ENCODE measurements around the gene LRRC1. TPM values are rescaled to one million over a fixed set of nuclear protein-coding genes. Genes with fewer than 3 reads are reported as not detected.

LRRC1 gene
- total and polyA plus RNA-seq, 2 donors (not counting 3 experiments of a cell fraction or from before 2014, with no cell fraction given): 5.6 to 11.7 TPM

DNA sequence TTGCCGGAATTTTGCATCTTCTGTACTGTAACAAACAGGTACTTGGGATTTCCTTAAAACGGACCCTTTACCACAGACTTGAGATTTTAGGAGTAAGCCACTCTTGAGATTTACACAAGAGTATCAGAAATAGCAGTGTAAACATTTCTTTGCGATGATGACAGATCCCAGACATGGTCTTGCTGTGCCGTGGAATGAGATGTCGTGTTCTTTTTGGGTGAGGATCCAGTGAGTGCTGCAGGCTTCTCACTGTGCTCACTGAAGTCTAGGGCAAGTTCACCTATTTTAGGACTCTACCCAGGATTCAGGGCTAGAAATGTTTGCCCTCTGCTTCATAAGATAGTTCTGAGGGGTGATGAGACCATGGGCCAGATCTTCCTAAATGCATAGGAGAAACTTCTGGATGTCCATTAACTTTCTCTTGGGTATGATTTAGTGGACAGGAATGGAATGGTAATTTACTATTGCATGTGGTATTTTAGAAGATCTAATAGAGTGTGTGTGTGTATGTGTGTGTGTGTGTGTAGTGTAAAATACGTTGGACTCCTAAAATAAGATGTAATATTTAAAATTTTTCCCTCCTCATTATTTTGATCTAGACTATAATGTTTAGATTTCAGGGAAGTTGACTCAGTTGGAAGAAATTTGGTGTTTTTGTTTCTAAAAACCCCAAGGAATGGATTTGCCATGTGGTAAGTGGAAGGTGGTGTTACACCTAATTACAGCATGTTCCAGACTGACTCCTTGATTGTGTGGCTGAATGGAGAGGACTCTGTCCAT is 8.5 kb downstream of the LRRC1 start:
- no peak for DNase-seq (ENCODE audit: low read depth, low spot score)
- intact Hi-C loops (cut with micrococcal nuclease) (no loop called here), dilution Hi-C loops (cut with MboI; ENCODE audit: extremely low pct_ligation_motif_present, low sequenced_read_pairs) (no loop called here)
- TF ChIP-seq POLR2AphosphoS5 (IDR thresholded peaks at IDR 0.05; ENCODE audit: insufficient read depth, low read depth, low read length) (no peak), MYC (IDR thresholded peaks at IDR 0.05; ENCODE audit: low read depth, low read length) (no peak), FOS (IDR thresholded peaks at IDR 0.05; ENCODE audit: borderline replicate concordance, insufficient read depth, low read length) (peak; percentile 17), GATA2 (IDR thresholded peaks at IDR 0.05; ENCODE audit: insufficient read depth, insufficient read length, low read depth, low read length) (no peak), JUN (IDR thresholded peaks at IDR 0.05; ENCODE audit: borderline replicate concordance, insufficient read depth, insufficient read length, low read depth) (no peak), EZH2 (IDR thresholded peaks at IDR 0.05; ENCODE audit: borderline replicate concordance, low read depth, low read length, severe bottlenecking) (no peak)
- TF ChIP-seq, protein P1, sequence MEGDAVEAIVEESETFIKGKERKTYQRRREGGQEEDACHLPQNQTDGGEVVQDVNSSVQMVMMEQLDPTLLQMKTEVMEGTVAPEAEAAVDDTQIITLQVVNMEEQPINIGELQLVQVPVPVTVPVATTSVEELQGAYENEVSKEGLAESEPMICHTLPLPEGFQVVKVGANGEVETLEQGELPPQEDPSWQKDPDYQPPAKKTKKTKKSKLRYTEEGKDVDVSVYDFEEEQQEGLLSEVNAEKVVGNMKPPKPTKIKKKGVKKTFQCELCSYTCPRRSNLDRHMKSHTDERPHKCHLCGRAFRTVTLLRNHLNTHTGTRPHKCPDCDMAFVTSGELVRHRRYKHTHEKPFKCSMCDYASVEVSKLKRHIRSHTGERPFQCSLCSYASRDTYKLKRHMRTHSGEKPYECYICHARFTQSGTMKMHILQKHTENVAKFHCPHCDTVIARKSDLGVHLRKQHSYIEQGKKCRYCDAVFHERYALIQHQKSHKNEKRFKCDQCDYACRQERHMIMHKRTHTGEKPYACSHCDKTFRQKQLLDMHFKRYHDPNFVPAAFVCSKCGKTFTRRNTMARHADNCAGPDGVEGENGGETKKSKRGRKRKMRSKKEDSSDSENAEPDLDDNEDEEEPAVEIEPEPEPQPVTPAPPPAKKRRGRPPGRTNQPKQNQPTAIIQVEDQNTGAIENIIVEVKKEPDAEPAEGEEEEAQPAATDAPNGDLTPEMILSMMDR (IDR thresholded peaks at IDR 0.05; ENCODE audit: extremely low read depth in 1 of 2, insufficient read depth in 1 of 2, low read depth in 1 of 2, low read length in 2 of 2): no peak
- Histone ChIP-seq H3K9me3 (replicated peaks; ENCODE audit: control insufficient read depth, insufficient read depth, low read length) (no peaks in the 10 kb centered on the region), H2AFZ (ENCODE audit: low read depth, low read length) (no peak overlapping the region), H3K9ac (replicated peaks; ENCODE audit: extremely low read depth, insufficient read depth, low read length) (no peak overlapping the region), H3K27ac (ENCODE audit: insufficient read depth, low read depth, low read length) (no peak overlapping the region), H3K79me2 (ENCODE audit: control insufficient read depth, insufficient read depth, low read length) (peaks cover 19% of the 10 kb centered on the region), H3K9me1 (replicated peaks; ENCODE audit: control insufficient read depth, extremely low read depth, insufficient read depth, low read length) (no peaks in the 10 kb centered on the region), H3K27me3 (ENCODE audit: control insufficient read depth in 2 of 2, insufficient read depth in 2 of 2, low read length in 2 of 2) (no peaks in the 10 kb centered on the region), H4K20me1 (replicated peaks; ENCODE audit: control insufficient read depth, extremely low read depth, insufficient read depth, low read length) (no peaks in the 10 kb centered on the region), H3K4me1 (ENCODE audit: control insufficient read depth, extremely low read depth, insufficient read depth, low read length) (peaks cover 7% of the 10 kb centered on the region), H3K4me3 (replicated peaks in 1 of 3; ENCODE audit: insufficient read depth in 1 of 3, low read depth in 1 of 3, low read length in 3 of 3) (no peak overlapping the region), H3K4me2 (ENCODE audit: insufficient read depth, low read length) (no peak overlapping the region), H3K36me3 (ENCODE audit: control insufficient read depth in 2 of 2, extremely low read depth in 1 of 2, insufficient read depth in 2 of 2, low read length in 2 of 2) (no peaks in the 10 kb centered on the region)
- POLR2A ChIA-PET: no interaction called here
- FAIRE-seq: no peak
- CTCF ChIA-PET: no interaction called here
- BruUV-seq (replicated peaks): no TSS peak
